H54 (cell line): ENCODE data around the gene CFAP52.

Source experiments
- DNase-seq: peaks from one replicate; pipeline ENCODE4 v3.0.0; 2011; ENCODE audit warnings: low spot score, mixed read lengths; ENCODE audit not compliant: insufficient read length
- FAIRE-seq: peaks from 3 replicates; lab custom pipeline; 2011; peaks lifted over from hg19 to GRCh38; lab: Jason Lieb, UNC
- POLR2A ChIP-seq: IDR thresholded peaks from 2 replicates; pipeline ENCODE4 v1.6.1; 2011; ENCODE audit warnings: low read depth, mild to moderate bottlenecking, low read length

The CFAP52 gene

GRCh38 chr17:9676084-9676483 lies 99.6 kb downstream of the CFAP52 start:
- FAIRE-seq (no peak), DNase-seq (no peak)
- TF ChIP-seq POLR2A = no peak

- DNase-seq (peak; percentile 61), FAIRE-seq (peak; percentile 96)
- TF ChIP-seq POLR2A = no peak
Measured at GRCh38 chr17:9676820-9677310, 100.4 kb downstream of the CFAP52 start.

GRCh38 chr17:9677411-9677810 lies 101.0 kb downstream of the CFAP52 start:
- DNase-seq (no peak), FAIRE-seq (peak; percentile 48)
- TF ChIP-seq POLR2A = no peak

GRCh38 chr17:9677896-9678295 lies 101.5 kb downstream of the CFAP52 start:
- DNase-seq (no peak), FAIRE-seq (no peak)
- no peak for TF ChIP-seq POLR2A

GRCh38 chr17:9684955-9685621 lies 108.6 kb downstream of the CFAP52 start:
- FAIRE-seq = peak; percentile 93
- peak; percentile 25 for DNase-seq
- TF ChIP-seq POLR2A = no peak
